A673 (cell line): Measurements from ENCODE around the gene VTCN1.

ENCODE experiments used
- EZH2 ChIP-seq: fragments of 200-600 bp; sonication (generic); IDR thresholded peaks from 2 replicates; pipeline ENCODE4 v1.6.1; 2017; ENCODE audit warnings: borderline replicate concordance, low read depth, mild to moderate bottlenecking, mixed read lengths, antibody characterized with exemption, low read length; ENCODE audit not compliant: poor library complexity, severe bottlenecking
- TF ChIP-seq, protein P1 (sequence below): fragments of 300-800, 200-600 bp; sonication (generic); conservative IDR thresholded peaks from 2 replicates; pipeline ENCODE4 v1.5.1; 2017; ENCODE audit warnings: low read depth, mild to moderate bottlenecking, antibody characterized with exemption, low read length, moderate library complexity, mixed read lengths

DNA sequence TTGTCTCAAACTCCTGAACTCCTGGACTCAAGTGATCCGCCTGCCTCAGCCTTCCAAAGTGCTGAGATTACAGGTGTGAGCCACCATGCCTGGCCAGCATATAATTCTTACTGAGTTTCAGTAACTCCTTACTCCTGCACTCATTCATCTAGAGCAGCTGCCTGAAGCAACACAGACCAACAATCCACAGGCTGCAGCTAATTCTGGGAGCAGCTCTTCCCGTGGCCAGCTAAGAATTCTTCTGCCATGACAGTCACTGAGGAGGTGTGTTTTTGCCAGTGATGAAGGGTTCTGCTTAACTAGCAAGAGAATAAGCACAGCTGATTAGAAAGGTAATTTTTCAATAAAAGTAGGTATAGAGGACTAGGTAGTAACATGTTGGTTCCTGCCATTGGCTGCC, 5.4 kb downstream of the VTCN1 start:
- no peak for TF ChIP-seq EZH2
- TF ChIP-seq, protein P1, sequence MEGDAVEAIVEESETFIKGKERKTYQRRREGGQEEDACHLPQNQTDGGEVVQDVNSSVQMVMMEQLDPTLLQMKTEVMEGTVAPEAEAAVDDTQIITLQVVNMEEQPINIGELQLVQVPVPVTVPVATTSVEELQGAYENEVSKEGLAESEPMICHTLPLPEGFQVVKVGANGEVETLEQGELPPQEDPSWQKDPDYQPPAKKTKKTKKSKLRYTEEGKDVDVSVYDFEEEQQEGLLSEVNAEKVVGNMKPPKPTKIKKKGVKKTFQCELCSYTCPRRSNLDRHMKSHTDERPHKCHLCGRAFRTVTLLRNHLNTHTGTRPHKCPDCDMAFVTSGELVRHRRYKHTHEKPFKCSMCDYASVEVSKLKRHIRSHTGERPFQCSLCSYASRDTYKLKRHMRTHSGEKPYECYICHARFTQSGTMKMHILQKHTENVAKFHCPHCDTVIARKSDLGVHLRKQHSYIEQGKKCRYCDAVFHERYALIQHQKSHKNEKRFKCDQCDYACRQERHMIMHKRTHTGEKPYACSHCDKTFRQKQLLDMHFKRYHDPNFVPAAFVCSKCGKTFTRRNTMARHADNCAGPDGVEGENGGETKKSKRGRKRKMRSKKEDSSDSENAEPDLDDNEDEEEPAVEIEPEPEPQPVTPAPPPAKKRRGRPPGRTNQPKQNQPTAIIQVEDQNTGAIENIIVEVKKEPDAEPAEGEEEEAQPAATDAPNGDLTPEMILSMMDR: no peak
